ENCODE results near the gene TM7SF2. TPM values are rescaled to one million over a fixed set of nuclear protein-coding genes. Genes with fewer than 3 reads are reported as not detected.
A peak's percentile ranks its signal among the peaks of the same experiment; 100 is the strongest.

The TM7SF2 gene
- total RNA-seq, 2 donors from 2014 or later, result 20.5 to 24.3 TPM

- no peak overlapping the region for H3K27ac Mint-ChIP-seq
- DNase-seq (ENCODE audit: low spot score in 2 of 2), result peak in 1 of 2 donors; percentile 27
- peak; percentile 92 to 96 for ATAC-seq
- no peaks in the 10 kb centered on the region for H3K36me3 Mint-ChIP-seq
- H3K9me3 Mint-ChIP-seq, result no peaks in the 10 kb centered on the region
Measured at GRCh38 chr11:65150509-65151299, 39.0 kb downstream of the TM7SF2 start.

GRCh38 chr11:65151331-65151899 lies 39.7 kb downstream of the TM7SF2 start:
- no peak overlapping the region for H3K27ac Mint-ChIP-seq
- no peaks in the 10 kb centered on the region for H3K36me3 Mint-ChIP-seq
- no peaks in the 10 kb centered on the region for H3K9me3 Mint-ChIP-seq
- no peak for DNase-seq (ENCODE audit: low spot score in 2 of 2)
- no peak for ATAC-seq

- no peak for DNase-seq (ENCODE audit: low spot score in 2 of 2)
- Mint-ChIP-seq H3K36me3 (no peaks in the 10 kb centered on the region), H3K9me3 (no peaks in the 10 kb centered on the region), H3K27ac (peak overlapping the region in 1 of 2 donors; percentile 45)
- no peak for ATAC-seq
Measured at GRCh38 chr11:65152122-65152521, 40.5 kb downstream of the TM7SF2 start.

GRCh38 chr11:65156256-65156655 lies 44.6 kb downstream of the TM7SF2 start:
- ATAC-seq, result no peak
- Mint-ChIP-seq H3K36me3 (no peaks in the 10 kb centered on the region), H3K27ac (no peak overlapping the region), H3K9me3 (no peaks in the 10 kb centered on the region)
- DNase-seq (ENCODE audit: low spot score in 2 of 2), result no peak

- Mint-ChIP-seq H3K9me3 (no peaks in the 10 kb centered on the region), H3K27ac (no peak overlapping the region), H3K36me3 (no peaks in the 10 kb centered on the region)
- ATAC-seq (no peak), DNase-seq (ENCODE audit: low spot score in 2 of 2) (no peak)
Measured at GRCh38 chr11:65156926-65157325, 45.3 kb downstream of the TM7SF2 start.

- ATAC-seq (no peak), DNase-seq (ENCODE audit: low spot score in 2 of 2) (no peak)
- H3K27ac Mint-ChIP-seq, result no peak overlapping the region
- H3K36me3 Mint-ChIP-seq, result no peaks in the 10 kb centered on the region
- H3K9me3 Mint-ChIP-seq, result no peaks in the 10 kb centered on the region
Measured at GRCh38 chr11:65157336-65157735, 45.7 kb downstream of the TM7SF2 start.

GRCh38 chr11:65159012-65159411 lies 47.3 kb downstream of the TM7SF2 start:
- H3K27ac Mint-ChIP-seq, result no peak overlapping the region

GRCh38 chr11:65160643-65161042 lies 49.0 kb downstream of the TM7SF2 start:
- DNase-seq (ENCODE audit: low spot score in 2 of 2) (no peak), ATAC-seq (no peak)
- H3K9me3 Mint-ChIP-seq, result no peaks in the 10 kb centered on the region
- no peaks in the 10 kb centered on the region for H3K36me3 Mint-ChIP-seq
- no peak overlapping the region for H3K27ac Mint-ChIP-seq

More at GRCh38 chr11:65159012-65159411, 47.3 kb downstream of the TM7SF2 start:
- no peak for DNase-seq (ENCODE audit: low spot score in 2 of 2)
- H3K36me3 Mint-ChIP-seq, result no peaks in the 10 kb centered on the region
- H3K9me3 Mint-ChIP-seq, result no peaks in the 10 kb centered on the region
- no peak for ATAC-seq

- no peak overlapping the region for H3K27ac Mint-ChIP-seq
- DNase-seq (ENCODE audit: low spot score in 2 of 2), result no peak
- no peaks in the 10 kb centered on the region for H3K36me3 Mint-ChIP-seq
- no peaks in the 10 kb centered on the region for H3K9me3 Mint-ChIP-seq
- no peak for ATAC-seq
Measured at GRCh38 chr11:65163684-65164083, 52.0 kb downstream of the TM7SF2 start.

Other genes with a start within 250 kb of the TM7SF2 start
- gene EHD1, start 233.3 kb upstream of the TM7SF2 start, total RNA-seq, result 100 to 1,000 TPM in 1 of 2 donors, 10 to 100 TPM in 1; 93.1 to 123 TPM
- gene ATG2A, start 194.7 kb upstream of the TM7SF2 start, total RNA-seq, result 10 to 100 TPM; 21.2 to 26.8 TPM
- 10 to 100 TPM in 1 of 2 donors, 1 to 10 TPM in 1; 2.8 to 29.9 TPM for gene PPP2R5B, start 187.2 kb upstream of the TM7SF2 start, total RNA-seq
- gene GPHA2, start 176.0 kb upstream of the TM7SF2 start, total RNA-seq, result not detected
- gene MAJIN, start 139.8 kb upstream of the TM7SF2 start, total RNA-seq, result under 1 TPM in 1 of 2 donors, not detected in 1; 0.45 TPM
- gene BATF2, start 114.9 kb upstream of the TM7SF2 start, total RNA-seq, result not detected
- 10 to 100 TPM; 82.6 to 96.1 TPM for gene ARL2, start 97.7 kb upstream of the TM7SF2 start, total RNA-seq
- 10 to 100 TPM; 12.5 to 14.5 TPM for gene SNX15, start 84.4 kb upstream of the TM7SF2 start, total RNA-seq
- 10 to 100 TPM in 1 of 2 donors, 1 to 10 TPM in 1; 8.9 to 33.3 TPM for gene SAC3D1, start 70.7 kb upstream of the TM7SF2 start, total RNA-seq
- 10 to 100 TPM; 14.9 to 23.1 TPM for gene NAALADL1, start 53.3 kb upstream of the TM7SF2 start, total RNA-seq
- gene CDCA5, start 27.8 kb upstream of the TM7SF2 start, total RNA-seq, result 100 to 1,000 TPM; 128 to 203 TPM
- gene ZFPL1, start 27.6 kb upstream of the TM7SF2 start, total RNA-seq, result 10 to 100 TPM; 29.9 to 41.3 TPM
- gene VPS51, start 15.7 kb upstream of the TM7SF2 start, total RNA-seq, result 100 to 1,000 TPM in 1 of 2 donors, 10 to 100 TPM in 1; 60.4 to 101 TPM
- 1 to 10 TPM; 5.6 to 10.0 TPM for gene ZNHIT2, start 5.8 kb downstream of the TM7SF2 start, total RNA-seq
- gene FAU, start 10.3 kb downstream of the TM7SF2 start, total RNA-seq, result 1,000 to 10,000 TPM in 1 of 2 donors, 100 to 1,000 TPM in 1; 983 to 1,040 TPM
- gene MRPL49, start 10.4 kb downstream of the TM7SF2 start, total RNA-seq, result 10 to 100 TPM; 55.3 to 92.6 TPM
- 10 to 100 TPM; 30.2 to 31.6 TPM for gene SYVN1, start 22.6 kb downstream of the TM7SF2 start, total RNA-seq
- gene SPDYC, start 58.4 kb downstream of the TM7SF2 start, total RNA-seq, result not detected
- gene CAPN1, start 70.1 kb downstream of the TM7SF2 start, total RNA-seq, result 100 to 1,000 TPM; 119 to 137 TPM
- gene POLA2, start 150.1 kb downstream of the TM7SF2 start, total RNA-seq, result 10 to 100 TPM; 66.8 to 69.9 TPM
- gene CDC42EP2, start 203.0 kb downstream of the TM7SF2 start, total RNA-seq, result 1 to 10 TPM; 3.5 to 3.9 TPM
- 10 to 100 TPM; 75.3 to 79.4 TPM for gene DPF2, start 222.0 kb downstream of the TM7SF2 start, total RNA-seq
- 1 to 10 TPM in 1 of 2 donors, under 1 TPM in 1; 0.76 to 4.0 TPM for gene TIGD3, start 242.9 kb downstream of the TM7SF2 start, total RNA-seq

Measured in activated naive CD4-positive, alpha-beta T cell treated with anti-CD3 and anti-CD28 coated beads, Interleukin-2, amount 50 U/mL, for 72 hours (primary cell).